CD4-positive, alpha-beta T cell (primary cell): ENCODE data around the gene TMEM63A. TPM values are rescaled to one million over a fixed set of nuclear protein-coding genes. Genes with fewer than 3 reads are reported as not detected.
A peak's percentile ranks its signal among the peaks of the same experiment; 100 is the strongest.

Source experiments
- ATAC-seq: fragments of 200-7000 bp; cut with Tn5 transposase; one replicate; pipeline ENCODE4 v1.10.0; 2022; ENCODE audit warnings: mild to moderate bottlenecking; ENCODE audit not compliant: poor library complexity
- CTCF ChIA-PET: fragments of 350-600 bp; sonication (Branson Sonifier 250); formaldehyde crosslinking; loops from one replicate; lab custom pipeline; 2021; ENCODE audit warnings: antibody characterized with exemption, inconsistent platforms; lab: Charles Lee
- POLR2A ChIA-PET: fragments of 350-600 bp; sonication (Branson Sonifier 250); formaldehyde crosslinking; loops from one replicate; lab custom pipeline; 2021; ENCODE audit warnings: antibody characterized with exemption, inconsistent platforms; lab: Charles Lee
- DNase-seq, 14 experiments: peaks; one replicate each; pipeline ENCODE4 v3.0.0-alpha.2; 2013 to 2020; ENCODE audit warnings: mixed read lengths in 2 of 14
- H3K27ac ChIP-seq, 2 donors: one replicate each; pipeline versions ENCODE4 v1.5.1 to v1.7.0; 2013; ENCODE audit warnings: low read length in 2 of 2, low read depth in 1 of 2, mild to moderate bottlenecking in 1 of 2
- H3K27me3 ChIP-seq, 2 experiments: 1 replicate in 1 of 2; 2 replicates in 1 of 2; pipeline versions ENCODE4 v1.6.1 to v1.7.0; 2013; ENCODE audit warnings: low read length in 2 of 2, control low read depth in 1 of 2, mild to moderate bottlenecking in 1 of 2, moderate library complexity in 1 of 2; ENCODE audit not compliant: insufficient read depth in 2 of 2, control insufficient read depth in 1 of 2
- H3K36me3 ChIP-seq: one replicate; pipeline ENCODE4 v1.6.1; 2013; ENCODE audit warnings: low read length, control low read depth; ENCODE audit not compliant: insufficient read depth
- H3K4me1 ChIP-seq: one replicate; pipeline ENCODE4 v1.6.1; 2013; ENCODE audit warnings: low read length, control low read depth; ENCODE audit not compliant: insufficient read depth
- H3K4me3 ChIP-seq: one replicate; pipeline ENCODE4 v1.5.1; 2013; ENCODE audit warnings: mild to moderate bottlenecking, low read length, moderate library complexity
- H3K9me3 ChIP-seq, 2 experiments: 1 replicate in 1 of 2; 2 replicates in 1 of 2; pipeline versions ENCODE4 v1.6.1 to v1.7.0; 2013; ENCODE audit warnings: low read length in 2 of 2, mild to moderate bottlenecking in 2 of 2, control low read depth in 1 of 2, moderate library complexity in 1 of 2; ENCODE audit not compliant: control insufficient read depth in 1 of 2, insufficient read depth in 1 of 2
- H3K27ac Mint-ChIP-seq: one replicate; pipeline ENCODE4 v1.8.0; 2020; ENCODE audit warnings: mixed read lengths
- H3K27me3 Mint-ChIP-seq: one replicate; pipeline ENCODE4 v1.8.0; 2021; ENCODE audit warnings: mixed read lengths
- H3K36me3 Mint-ChIP-seq: one replicate; pipeline ENCODE4 v1.8.0; 2021; ENCODE audit warnings: low read depth, mixed read lengths
- H3K4me1 Mint-ChIP-seq: one replicate; pipeline ENCODE4 v1.8.0; 2021; ENCODE audit warnings: low read depth, mixed read lengths
- H3K4me3 Mint-ChIP-seq: one replicate; pipeline ENCODE4 v1.8.0; 2020; ENCODE audit warnings: mild to moderate bottlenecking, mixed read lengths
- H3K9me3 Mint-ChIP-seq: one replicate; pipeline ENCODE4 v1.8.0; 2020; ENCODE audit warnings: mixed read lengths
- intact Hi-C, 2 experiments: fragments of 100-400 bp; cut with DNase I in 1 of 2; cut with micrococcal nuclease in 1 of 2; formaldehyde crosslinking; loops; one replicate each; pipeline versions ENCODE4 v1.15.1 to v1.9.0; 2023 to 2025; cut with DNase I, micrococcal nuclease
- total RNA-seq, 174 experiments: library from RNA in 2 of 174; stranded (reverse) in 2 of 174; gene quantifications; one replicate each; pipeline ENCODE4 v1.2.3 and lab custom pipeline; 2021 to 2026
- TF ChIP-seq, protein P1 (sequence below): fragments of 200-600 bp; IDR thresholded peaks from one replicate; pipeline ENCODE4 v1.8.0; 2022; ENCODE audit warnings: antibody characterized with exemption, mild to moderate bottlenecking

TMEM63A gene
- total RNA-seq, 2 experiments from 2014 or later, result 199 to 204 TPM

DNA sequence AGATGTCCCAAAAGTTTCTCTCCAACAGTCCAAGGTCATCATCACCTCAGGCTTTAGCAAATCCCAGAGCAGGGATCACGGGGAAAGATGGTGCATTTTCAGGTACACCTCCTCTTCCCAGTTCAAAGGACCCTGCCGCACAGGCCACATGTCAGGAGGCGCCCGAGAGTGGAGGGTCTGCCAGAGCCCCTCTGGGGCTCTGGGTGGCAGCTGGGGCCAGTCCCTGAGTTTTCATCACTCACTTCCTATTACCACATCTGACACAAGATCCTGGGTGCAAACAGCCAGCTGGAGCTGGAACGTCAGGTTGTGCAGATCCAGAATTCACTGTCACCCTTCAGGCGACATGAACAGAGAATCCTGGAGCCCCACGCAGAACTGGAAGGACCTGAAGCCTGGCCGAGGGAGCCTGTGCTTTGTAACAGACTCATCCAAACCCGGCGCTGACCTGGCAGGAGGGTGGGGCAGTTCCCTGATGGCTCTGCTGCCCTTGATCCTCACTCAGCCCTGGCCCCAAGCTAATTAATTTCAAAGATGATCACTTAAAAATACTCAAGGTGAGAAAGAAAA is 8.8 kb downstream of the TMEM63A start:
- no peak overlapping the region for H3K4me3 Mint-ChIP-seq
- Histone ChIP-seq H3K27ac (no peak overlapping the region), H3K36me3 (peaks cover 95% of the 10 kb centered on the region)

DNA sequence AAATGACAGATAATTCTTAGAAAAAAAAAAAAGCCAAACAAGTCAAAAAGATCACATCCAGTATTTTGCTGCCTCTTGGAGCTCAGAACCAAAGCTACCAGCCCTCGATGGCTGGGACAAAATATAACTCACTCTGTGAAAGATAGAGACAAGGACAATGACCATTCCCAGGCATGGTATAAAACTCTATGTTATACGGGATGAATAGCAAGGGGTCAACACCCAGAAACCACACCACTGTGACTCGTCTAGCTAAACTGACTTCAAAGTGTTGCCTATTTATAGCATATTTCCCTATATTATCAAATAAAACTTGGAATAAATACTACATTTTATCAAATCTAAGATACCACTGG is 10.1 kb downstream of the TMEM63A start:
- ATAC-seq (no peak), DNase-seq (no peak)
- Mint-ChIP-seq H3K4me3 (no peak overlapping the region), H3K27me3 (no peaks in the 10 kb centered on the region), H3K27ac (peak overlapping the region; percentile 69), H3K4me1 (peaks cover 72% of the 10 kb centered on the region), H3K36me3 (peaks cover 92% of the 10 kb centered on the region), H3K9me3 (no peaks in the 10 kb centered on the region)
- ChIA-PET POLR2A (interaction anchor here (1.6 to 3.8 kb wide), 3 partner anchors 10 to 190 kb away, joined by 3 to 23 read pairs (median 22); partner anchors contain the start of genes H3-3A and TMEM63A), CTCF (interaction anchor here (0.8 to 1.6 kb wide), 2 partner anchors 11 to 20 kb away, joined by 3 to 5 read pairs; partner anchors contain the start of gene TMEM63A)
- H3K4me3 ChIP-seq, result no peak overlapping the region
- TF ChIP-seq, protein P1, sequence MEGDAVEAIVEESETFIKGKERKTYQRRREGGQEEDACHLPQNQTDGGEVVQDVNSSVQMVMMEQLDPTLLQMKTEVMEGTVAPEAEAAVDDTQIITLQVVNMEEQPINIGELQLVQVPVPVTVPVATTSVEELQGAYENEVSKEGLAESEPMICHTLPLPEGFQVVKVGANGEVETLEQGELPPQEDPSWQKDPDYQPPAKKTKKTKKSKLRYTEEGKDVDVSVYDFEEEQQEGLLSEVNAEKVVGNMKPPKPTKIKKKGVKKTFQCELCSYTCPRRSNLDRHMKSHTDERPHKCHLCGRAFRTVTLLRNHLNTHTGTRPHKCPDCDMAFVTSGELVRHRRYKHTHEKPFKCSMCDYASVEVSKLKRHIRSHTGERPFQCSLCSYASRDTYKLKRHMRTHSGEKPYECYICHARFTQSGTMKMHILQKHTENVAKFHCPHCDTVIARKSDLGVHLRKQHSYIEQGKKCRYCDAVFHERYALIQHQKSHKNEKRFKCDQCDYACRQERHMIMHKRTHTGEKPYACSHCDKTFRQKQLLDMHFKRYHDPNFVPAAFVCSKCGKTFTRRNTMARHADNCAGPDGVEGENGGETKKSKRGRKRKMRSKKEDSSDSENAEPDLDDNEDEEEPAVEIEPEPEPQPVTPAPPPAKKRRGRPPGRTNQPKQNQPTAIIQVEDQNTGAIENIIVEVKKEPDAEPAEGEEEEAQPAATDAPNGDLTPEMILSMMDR, result no peak
- H3K9me3 ChIP-seq, result no peaks in the 10 kb centered on the region
- H3K27me3 ChIP-seq, result no peaks in the 10 kb centered on the region
- H3K4me1 ChIP-seq, result peaks cover 78% of the 10 kb centered on the region
- intact Hi-C loops, result no loop called here
- H3K36me3 ChIP-seq, result peaks cover 94% of the 10 kb centered on the region
- no peak overlapping the region for H3K27ac ChIP-seq

More for the DNA sequence above, 8.8 kb downstream of the TMEM63A start:
- H3K36me3 Mint-ChIP-seq, result peaks cover 93% of the 10 kb centered on the region
- H3K4me3 ChIP-seq, result no peak overlapping the region
- TF ChIP-seq, protein P1, result no peak
- H3K4me1 ChIP-seq, result peaks cover 79% of the 10 kb centered on the region
- POLR2A ChIA-PET, result interaction anchor here (0.8 to 13.0 kb wide), 4 partner anchors 9 to 189 kb away, joined by 3 to 427 read pairs (median 3); partner anchors contain the start of genes H3-3A and TMEM63A
- peak overlapping the region; percentile 70 for H3K27ac Mint-ChIP-seq
- peaks cover 73% of the 10 kb centered on the region for H3K4me1 Mint-ChIP-seq
- no peak for DNase-seq
- no peaks in the 10 kb centered on the region for H3K9me3 ChIP-seq
- ATAC-seq, result no peak
- H3K9me3 Mint-ChIP-seq, result no peaks in the 10 kb centered on the region
- CTCF ChIA-PET, result interaction anchor here (1.4 kb wide), 1 partner anchor 9 kb away, joined by 5 read pairs; the partner anchor contains the start of gene TMEM63A
- intact Hi-C loops, result no loop called here
- no peaks in the 10 kb centered on the region for H3K27me3 ChIP-seq
- H3K27me3 Mint-ChIP-seq, result no peaks in the 10 kb centered on the region

DNA sequence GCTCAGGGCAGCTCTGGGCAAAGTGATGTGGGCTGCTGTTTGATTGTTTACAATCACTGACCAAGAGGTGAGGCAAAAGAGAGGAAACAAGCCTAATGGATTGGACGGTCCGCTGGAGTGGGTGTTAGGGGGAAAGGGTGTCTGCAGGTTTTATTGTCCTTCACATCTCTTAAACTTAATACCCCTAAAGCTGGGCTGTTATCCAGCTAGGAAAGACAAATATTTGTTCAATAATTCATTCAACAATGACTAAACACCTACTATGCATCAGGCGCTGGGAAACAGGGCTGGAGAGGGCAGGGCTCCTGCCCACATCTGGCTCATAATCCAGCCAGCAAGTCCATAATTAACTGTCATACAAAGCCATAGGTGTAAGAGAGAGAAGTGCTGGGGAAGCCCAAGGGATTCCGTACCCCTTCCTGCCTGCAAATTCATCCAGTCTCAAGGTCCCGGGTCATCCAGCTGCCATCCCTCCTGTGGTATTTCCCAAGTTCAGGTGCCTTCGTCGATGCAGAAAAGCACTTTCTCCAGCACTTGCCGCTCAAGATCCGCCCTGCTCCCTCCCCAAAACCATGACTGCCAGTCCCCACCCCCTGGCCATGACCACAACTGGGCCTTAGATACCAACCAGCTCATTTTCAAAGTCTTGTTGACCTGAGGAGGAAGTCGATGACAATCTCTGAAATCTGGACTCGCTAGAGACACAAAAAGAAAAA is 10.7 kb downstream of the TMEM63A start:
- ATAC-seq, result no peak
- ChIA-PET POLR2A (interaction anchor here (1.9 to 3.8 kb wide), 3 partner anchors 11 to 94 kb away, joined by 10 to 23 read pairs (median 22); partner anchors contain the start of genes SRP9 and TMEM63A), CTCF (interaction anchor here (0.8 to 1.6 kb wide), 2 partner anchors 11 to 20 kb away, joined by 3 to 5 read pairs; partner anchors contain the start of gene TMEM63A)
- peaks cover 92% of the 10 kb centered on the region for H3K36me3 Mint-ChIP-seq
- no peak overlapping the region for H3K4me3 Mint-ChIP-seq
- intact Hi-C loops, result no loop called here
- Histone ChIP-seq H3K9me3 (no peaks in the 10 kb centered on the region), H3K27me3 (no peaks in the 10 kb centered on the region), H3K36me3 (peaks cover 94% of the 10 kb centered on the region), H3K4me3 (no peak overlapping the region), H3K4me1 (peaks cover 78% of the 10 kb centered on the region), H3K27ac (peak overlapping the region in 1 of 2 donors; percentile 2)
- H3K27me3 Mint-ChIP-seq, result no peaks in the 10 kb centered on the region
- H3K4me1 Mint-ChIP-seq, result peaks cover 73% of the 10 kb centered on the region
- peak in 1 of 14 experiments; percentile 40 for DNase-seq
- TF ChIP-seq, protein P1, result no peak
- H3K27ac Mint-ChIP-seq, result peak overlapping the region; percentile 69
- H3K9me3 Mint-ChIP-seq, result no peaks in the 10 kb centered on the region
